KMS-11 (cell line): ENCODE measurements around the gene PEX11B.

Source experiments
- H2AFZ ChIP-seq: fragments of 200-600 bp; sonication (generic); 2 replicates; pipeline ENCODE4 v1.6.1; 2016; ENCODE audit warnings: antibody characterized with exemption, mixed run types, low read depth
- H3K27ac ChIP-seq: fragments of 200-600 bp; sonication (generic); 2 replicates; pipeline ENCODE4 v1.6.1; 2016; ENCODE audit warnings: mild to moderate bottlenecking, mixed run types
- H3K27me3 ChIP-seq: fragments of 200-600 bp; sonication (generic); 2 replicates; pipeline ENCODE4 v1.6.1; 2017; ENCODE audit warnings: mild to moderate bottlenecking, low read depth, mixed run types, moderate library complexity; ENCODE audit not compliant: insufficient read depth
- H3K36me3 ChIP-seq: fragments of 200-600 bp; sonication (generic); 2 replicates; pipeline ENCODE4 v1.6.1; 2017; ENCODE audit warnings: mild to moderate bottlenecking, mixed run types; ENCODE audit not compliant: insufficient read depth
- H3K4me1 ChIP-seq: fragments of 200-600 bp; sonication (generic); 2 replicates; pipeline ENCODE4 v1.6.1; 2016; ENCODE audit warnings: mild to moderate bottlenecking, low read depth, mixed run types; ENCODE audit not compliant: poor library complexity, severe bottlenecking
- H3K4me2 ChIP-seq: fragments of 200-600 bp; sonication (generic); 2 replicates; pipeline ENCODE4 v1.7.0; 2016; ENCODE audit warnings: mild to moderate bottlenecking, mixed run types
- H3K4me3 ChIP-seq: fragments of 200-600 bp; sonication (generic); IDR thresholded peaks from 2 replicates; pipeline ENCODE4 v1.6.1; 2017; ENCODE audit warnings: low read depth, low read length, mixed read lengths; ENCODE audit not compliant: insufficient read depth
- H3K79me2 ChIP-seq: fragments of 200-600 bp; sonication (generic); 2 replicates; pipeline ENCODE4 v1.6.1; 2016; ENCODE audit warnings: low read depth, mixed run types; ENCODE audit not compliant: insufficient read depth
- H3K9ac ChIP-seq: fragments of 200-600 bp; sonication (generic); 2 replicates; pipeline ENCODE4 v1.6.1; 2016; ENCODE audit warnings: mild to moderate bottlenecking, mixed run types
- H4K20me1 ChIP-seq: fragments of 200-600 bp; sonication (generic); 2 replicates; pipeline ENCODE4 v1.6.1; 2016; ENCODE audit warnings: mild to moderate bottlenecking, mixed run types; ENCODE audit not compliant: insufficient read depth
- TF ChIP-seq, protein P1 (sequence below): fragments of 200-600 bp; sonication (generic); conservative IDR thresholded peaks from 2 replicates; pipeline ENCODE4 v1.6.1; 2017; ENCODE audit warnings: low read depth, mild to moderate bottlenecking, antibody characterized with exemption, low read length, moderate library complexity, mixed read lengths

The PEX11B gene

DNA sequence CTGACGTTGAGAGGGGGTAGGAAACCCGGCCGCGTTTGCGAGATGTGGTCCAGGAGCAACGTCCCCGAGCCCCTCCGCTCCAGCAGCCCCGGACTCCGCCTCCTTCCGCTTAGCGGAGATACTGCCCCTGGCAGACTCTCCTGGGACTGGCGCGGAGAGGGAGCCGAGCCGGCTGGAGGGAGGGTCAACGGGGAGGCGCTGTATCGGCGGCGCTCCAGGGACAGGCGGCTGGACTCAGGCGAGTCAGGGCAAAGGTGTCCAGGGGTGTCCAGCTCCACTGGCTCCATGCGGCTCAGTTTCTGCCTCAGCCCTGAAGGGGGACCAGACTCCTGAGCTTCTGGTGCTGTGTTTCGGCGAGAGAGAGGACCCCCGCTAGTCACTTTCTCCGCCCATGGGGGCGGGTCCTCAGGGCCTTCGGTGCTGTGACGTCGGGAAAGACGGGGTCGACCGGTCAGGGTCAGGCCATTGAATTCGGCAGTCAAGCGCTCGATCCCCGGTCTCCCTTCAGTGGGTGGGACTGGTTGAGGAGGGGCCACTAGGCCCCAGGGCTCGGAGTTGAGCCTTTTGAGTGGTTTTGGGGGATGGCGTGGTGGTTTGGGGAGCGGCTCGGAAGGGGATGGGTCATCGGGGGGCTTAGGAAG lies 42.1 kb upstream of the PEX11B start:
- H3K4me2 ChIP-seq, result no peak overlapping the region
- H4K20me1 ChIP-seq, result no peaks in the 10 kb centered on the region
- peaks cover 46% of the 10 kb centered on the region for H3K4me1 ChIP-seq
- no peak overlapping the region for H3K4me3 ChIP-seq
- H3K9ac ChIP-seq, result no peak overlapping the region
- no peak overlapping the region for H3K27ac ChIP-seq
- no peak overlapping the region for H2AFZ ChIP-seq
- no peaks in the 10 kb centered on the region for H3K27me3 ChIP-seq
- no peaks in the 10 kb centered on the region for H3K36me3 ChIP-seq
- TF ChIP-seq, protein P1, sequence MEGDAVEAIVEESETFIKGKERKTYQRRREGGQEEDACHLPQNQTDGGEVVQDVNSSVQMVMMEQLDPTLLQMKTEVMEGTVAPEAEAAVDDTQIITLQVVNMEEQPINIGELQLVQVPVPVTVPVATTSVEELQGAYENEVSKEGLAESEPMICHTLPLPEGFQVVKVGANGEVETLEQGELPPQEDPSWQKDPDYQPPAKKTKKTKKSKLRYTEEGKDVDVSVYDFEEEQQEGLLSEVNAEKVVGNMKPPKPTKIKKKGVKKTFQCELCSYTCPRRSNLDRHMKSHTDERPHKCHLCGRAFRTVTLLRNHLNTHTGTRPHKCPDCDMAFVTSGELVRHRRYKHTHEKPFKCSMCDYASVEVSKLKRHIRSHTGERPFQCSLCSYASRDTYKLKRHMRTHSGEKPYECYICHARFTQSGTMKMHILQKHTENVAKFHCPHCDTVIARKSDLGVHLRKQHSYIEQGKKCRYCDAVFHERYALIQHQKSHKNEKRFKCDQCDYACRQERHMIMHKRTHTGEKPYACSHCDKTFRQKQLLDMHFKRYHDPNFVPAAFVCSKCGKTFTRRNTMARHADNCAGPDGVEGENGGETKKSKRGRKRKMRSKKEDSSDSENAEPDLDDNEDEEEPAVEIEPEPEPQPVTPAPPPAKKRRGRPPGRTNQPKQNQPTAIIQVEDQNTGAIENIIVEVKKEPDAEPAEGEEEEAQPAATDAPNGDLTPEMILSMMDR, result no peak
- H3K79me2 ChIP-seq, result peaks cover 4% of the 10 kb centered on the region; the same call in 1 of the 2 replicates

DNA sequence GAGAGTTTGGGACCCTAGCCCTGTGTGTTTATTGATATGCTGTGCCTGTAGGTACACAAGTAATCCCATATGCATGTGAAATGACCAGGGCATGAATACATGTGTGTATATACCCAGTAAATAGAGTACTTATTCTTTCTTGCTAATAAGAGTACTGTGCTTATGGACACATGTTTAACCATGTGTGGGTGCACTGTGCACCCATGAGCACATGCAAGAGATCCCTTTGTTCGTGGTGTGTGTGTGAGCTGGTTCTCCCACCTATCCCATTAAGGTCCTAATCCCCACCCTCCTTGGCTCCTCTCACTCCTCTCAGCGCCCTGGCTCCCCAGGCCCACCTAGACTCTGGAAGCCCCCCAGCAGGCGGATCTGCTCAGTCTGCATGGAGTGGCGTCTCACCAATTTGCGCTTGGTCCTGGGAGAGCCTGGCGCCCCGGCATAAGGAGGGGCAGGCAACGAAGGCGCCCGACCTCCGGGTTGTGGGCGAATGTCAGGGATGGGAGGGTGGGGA lies 41.5 kb upstream of the PEX11B start:
- Histone ChIP-seq H3K4me2 (no peak overlapping the region), H3K36me3 (no peaks in the 10 kb centered on the region), H3K9ac (no peak overlapping the region), H3K27me3 (no peaks in the 10 kb centered on the region), H4K20me1 (no peaks in the 10 kb centered on the region), H3K79me2 (peaks cover 4% of the 10 kb centered on the region; the same call in 1 of the 2 replicates), H3K4me1 (peaks cover 40% of the 10 kb centered on the region), H3K27ac (no peak overlapping the region), H3K4me3 (no peak overlapping the region), H2AFZ (no peak overlapping the region)
- TF ChIP-seq, protein P1, result no peak

DNA sequence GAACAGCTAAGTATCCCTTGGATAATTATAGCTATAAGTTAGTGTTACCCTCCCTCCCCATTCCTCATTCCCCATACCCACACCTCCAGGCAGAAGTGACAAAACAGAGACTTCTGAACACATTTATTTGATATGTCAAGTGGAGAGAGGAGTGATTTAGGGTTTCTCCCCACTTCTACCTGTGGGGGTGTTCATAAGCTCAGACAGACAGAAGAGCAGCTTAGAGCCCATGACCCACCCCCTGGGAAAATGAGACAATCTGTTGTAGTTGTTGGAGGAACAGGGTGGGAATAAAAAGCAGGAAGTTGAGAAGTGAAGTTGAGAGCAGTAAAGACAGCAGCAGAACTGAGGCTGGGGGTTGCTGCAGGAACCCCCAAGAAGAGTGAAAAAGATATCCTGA lies 40.8 kb upstream of the PEX11B start:
- Histone ChIP-seq H3K4me1 (peaks cover 39% of the 10 kb centered on the region), H3K79me2 (peaks cover 4% of the 10 kb centered on the region; the same call in 1 of the 2 replicates), H3K9ac (no peak overlapping the region), H4K20me1 (no peaks in the 10 kb centered on the region), H3K4me3 (no peak overlapping the region), H2AFZ (no peak overlapping the region), H3K27ac (no peak overlapping the region), H3K36me3 (no peaks in the 10 kb centered on the region), H3K27me3 (no peaks in the 10 kb centered on the region), H3K4me2 (no peak overlapping the region; the same call in 1 of the 2 replicates)
- TF ChIP-seq, protein P1, result no peak; the same call in 1 of the 2 replicates

DNA sequence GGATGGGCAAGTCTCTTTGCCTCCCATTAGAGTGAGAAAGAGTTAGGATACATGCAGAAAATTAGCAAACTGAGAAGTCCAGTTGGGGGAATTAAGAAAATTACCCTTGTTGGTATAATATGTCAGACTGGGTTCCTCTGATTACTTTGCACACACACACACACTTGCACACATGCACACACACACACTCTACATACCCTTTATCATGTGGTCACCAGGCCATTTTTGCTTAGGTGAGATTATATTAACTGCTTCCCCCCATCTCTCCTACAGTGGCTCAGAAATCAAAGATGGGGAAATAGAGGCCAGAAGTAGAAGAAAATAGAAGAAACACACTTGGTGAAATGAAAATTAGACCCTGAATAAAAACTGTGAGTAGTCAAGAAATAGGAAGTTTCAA lies 40.2 kb upstream of the PEX11B start:
- TF ChIP-seq, protein P1, result no peak
- H3K4me3 ChIP-seq, result no peak overlapping the region
- H3K36me3 ChIP-seq, result no peaks in the 10 kb centered on the region
- peak overlapping the region; percentile 63 for H2AFZ ChIP-seq
- peak overlapping the region; percentile 77 for H3K4me2 ChIP-seq
- H4K20me1 ChIP-seq, result no peaks in the 10 kb centered on the region
- peaks cover 4% of the 10 kb centered on the region; the same call in 1 of the 2 replicates for H3K79me2 ChIP-seq
- no peaks in the 10 kb centered on the region for H3K27me3 ChIP-seq
- no peak overlapping the region; the same call in 1 of the 2 replicates for H3K27ac ChIP-seq
- peak overlapping the region; percentile 65; the same call in 1 of the 2 replicates for H3K9ac ChIP-seq
- H3K4me1 ChIP-seq, result peaks cover 36% of the 10 kb centered on the region
